MM.1S (cell line): ENCODE data around the gene CD44.

ENCODE experiments used
- DNase-seq: peaks from one replicate; pipeline ENCODE4 v3.0.0-alpha.2; 2015
- H2AFZ ChIP-seq: fragments of 300-600 bp; sonication (generic); 2 replicates; pipeline ENCODE4 v1.6.0; 2016; ENCODE audit warnings: antibody characterized with exemption, low read length
- H3F3A ChIP-seq: fragments of 300-600 bp; sonication (generic); 2 replicates; pipeline ENCODE4 v1.6.1; 2016; ENCODE audit warnings: mild to moderate bottlenecking, antibody characterized with exemption, low read length, moderate library complexity, mixed read lengths; ENCODE audit not compliant: insufficient read depth
- H3K27ac ChIP-seq: fragments of 300-600 bp; sonication (generic); 2 replicates; pipeline ENCODE4 v1.5.1; 2016; ENCODE audit warnings: mild to moderate bottlenecking, low read length
- H3K27me3 ChIP-seq: fragments of 300-600 bp; sonication (generic); replicated peaks from 2 replicates; pipeline ENCODE4 v1.6.0; 2016; ENCODE audit warnings: low read length; ENCODE audit not compliant: insufficient read depth
- H3K36me3 ChIP-seq: fragments of 300-600 bp; sonication (generic); replicated peaks from 2 replicates; pipeline ENCODE4 v1.6.1; 2016; ENCODE audit warnings: mild to moderate bottlenecking, low read length, mixed read lengths; ENCODE audit not compliant: insufficient read depth
- H3K4me1 ChIP-seq: fragments of 300-600 bp; sonication (generic); 2 replicates; pipeline ENCODE4 v1.6.1; 2016; ENCODE audit warnings: low read length, mixed read lengths
- H3K4me2 ChIP-seq: fragments of 300-600 bp; sonication (generic); 2 replicates; pipeline ENCODE4 v1.6.0; 2016; ENCODE audit warnings: low read depth, low read length
- H3K4me3 ChIP-seq: fragments of 300-600 bp; sonication (generic); 2 replicates; pipeline ENCODE4 v1.5.1; 2016; ENCODE audit warnings: low read length, mixed read lengths
- H3K79me2 ChIP-seq: fragments of 300-600 bp; sonication (generic); 2 replicates; pipeline ENCODE4 v1.6.1; 2016; ENCODE audit warnings: mixed run types, low read length, mixed read lengths
- H3K9ac ChIP-seq: fragments of 300-600 bp; sonication (generic); 2 replicates; pipeline ENCODE4 v1.6.1; 2016; ENCODE audit warnings: low read length, mixed read lengths
- H3K9me2 ChIP-seq: fragments of 300-600 bp; sonication (generic); replicated peaks from 2 replicates; pipeline ENCODE4 v1.6.1; 2016; ENCODE audit warnings: mild to moderate bottlenecking, low read length, mixed read lengths; ENCODE audit not compliant: insufficient read depth
- H3K9me3 ChIP-seq: fragments of 300-600 bp; sonication (generic); replicated peaks from 2 replicates; pipeline ENCODE4 v1.6.1; 2016; ENCODE audit warnings: mild to moderate bottlenecking, low read length, mixed read lengths; ENCODE audit not compliant: insufficient read depth
- H4K20me1 ChIP-seq: fragments of 300-600 bp; sonication (generic); 2 replicates; pipeline ENCODE4 v1.6.1; 2016; ENCODE audit warnings: mild to moderate bottlenecking, low read length, moderate library complexity, mixed read lengths; ENCODE audit not compliant: insufficient read depth
- CTCF ChIP-seq: fragments of 300-600 bp; sonication (generic); IDR thresholded peaks from 2 replicates; pipeline ENCODE4 v1.5.1; 2016; ENCODE audit warnings: antibody characterized with exemption, low read length, mixed read lengths
- EZH2 ChIP-seq: fragments of 300-600 bp; sonication (generic); optimal IDR thresholded peaks from 2 replicates; pipeline ENCODE3; 2017; ENCODE audit warnings: low read depth, mild to moderate bottlenecking, antibody characterized with exemption, low read length, mixed read lengths
- EZH2phosphoT487 ChIP-seq: fragments of 300-600 bp; sonication (generic); IDR thresholded peaks from 2 replicates; pipeline ENCODE4 v1.6.1; 2018; ENCODE audit warnings: antibody characterized with exemption, low read length

CD44 gene

GRCh38 chr11:35157814-35158700, 19.1 kb downstream of the CD44 start:
- Histone ChIP-seq H3K9me3 (no peaks in the 10 kb centered on the region), H4K20me1 (peaks cover 8% of the 10 kb centered on the region; the same call in 1 of the 2 replicates), H3F3A (peaks cover 13% of the 10 kb centered on the region), H3K27ac (no peak overlapping the region), H3K4me2 (no peak overlapping the region), H3K4me1 (peaks cover 55% of the 10 kb centered on the region), H3K79me2 (peaks cover 100% of the 10 kb centered on the region), H3K36me3 (peaks cover 12% of the 10 kb centered on the region; the same call in 1 of the 2 replicates), H3K27me3 (no peaks in the 10 kb centered on the region), H3K4me3 (no peak overlapping the region), H3K9ac (no peak overlapping the region), H2AFZ (no peak overlapping the region), H3K9me2 (no peaks in the 10 kb centered on the region)
- TF ChIP-seq CTCF (no peak), EZH2phosphoT487 (no peak), EZH2 (no peak)
- no peak for DNase-seq

DNA sequence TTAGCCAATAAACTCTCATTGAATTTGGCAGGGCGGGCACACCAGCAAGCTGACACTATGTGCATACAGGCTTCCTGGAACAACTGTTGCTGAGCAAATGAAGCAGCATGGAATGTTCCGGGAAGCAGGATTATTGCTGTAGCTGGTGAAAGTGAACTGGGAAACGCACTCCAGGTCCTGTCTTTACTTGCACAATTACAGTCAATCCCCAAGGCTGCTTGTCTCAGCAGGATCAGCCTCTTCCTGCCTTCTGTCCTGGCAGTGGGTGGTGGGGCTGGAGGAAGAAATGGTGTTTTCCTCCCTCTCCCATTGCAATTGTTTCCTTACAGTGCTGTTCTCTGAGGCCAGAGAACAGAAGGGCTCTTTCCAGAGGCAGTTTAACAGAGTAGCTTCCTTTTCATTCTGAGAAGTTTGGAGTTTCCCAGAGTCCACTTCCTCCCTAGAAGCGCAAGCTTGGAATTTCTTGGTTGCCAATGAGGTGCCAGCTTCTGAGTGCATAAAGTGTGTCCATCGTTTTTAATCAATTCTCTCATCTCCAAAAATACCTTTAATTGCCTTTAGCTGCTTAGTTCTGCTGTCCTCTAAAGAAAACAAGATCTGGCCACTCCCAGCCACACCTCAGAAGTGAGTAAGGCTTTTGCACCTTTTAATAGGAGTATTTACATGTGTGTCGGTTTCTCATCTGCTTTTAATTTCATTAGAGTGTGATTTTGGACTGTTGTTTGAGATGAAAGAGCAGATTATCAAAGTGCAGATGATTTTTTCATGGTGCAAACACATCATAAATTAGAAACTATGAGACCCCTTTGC, 19.9 kb downstream of the CD44 start:
- Histone ChIP-seq H3K36me3 (peaks cover 12% of the 10 kb centered on the region; the same call in 1 of the 2 replicates), H3K9me3 (no peaks in the 10 kb centered on the region), H2AFZ (no peak overlapping the region), H3K9me2 (no peaks in the 10 kb centered on the region), H4K20me1 (peaks cover 8% of the 10 kb centered on the region; the same call in 1 of the 2 replicates), H3K79me2 (peaks cover 100% of the 10 kb centered on the region), H3K4me3 (no peak overlapping the region), H3F3A (peaks cover 22% of the 10 kb centered on the region), H3K4me1 (peaks cover 63% of the 10 kb centered on the region), H3K27ac (no peak overlapping the region), H3K4me2 (no peak overlapping the region), H3K9ac (no peak overlapping the region), H3K27me3 (no peaks in the 10 kb centered on the region)
- no peak for DNase-seq
- TF ChIP-seq CTCF (no peak), EZH2phosphoT487 (no peak), EZH2 (no peak)

DNA sequence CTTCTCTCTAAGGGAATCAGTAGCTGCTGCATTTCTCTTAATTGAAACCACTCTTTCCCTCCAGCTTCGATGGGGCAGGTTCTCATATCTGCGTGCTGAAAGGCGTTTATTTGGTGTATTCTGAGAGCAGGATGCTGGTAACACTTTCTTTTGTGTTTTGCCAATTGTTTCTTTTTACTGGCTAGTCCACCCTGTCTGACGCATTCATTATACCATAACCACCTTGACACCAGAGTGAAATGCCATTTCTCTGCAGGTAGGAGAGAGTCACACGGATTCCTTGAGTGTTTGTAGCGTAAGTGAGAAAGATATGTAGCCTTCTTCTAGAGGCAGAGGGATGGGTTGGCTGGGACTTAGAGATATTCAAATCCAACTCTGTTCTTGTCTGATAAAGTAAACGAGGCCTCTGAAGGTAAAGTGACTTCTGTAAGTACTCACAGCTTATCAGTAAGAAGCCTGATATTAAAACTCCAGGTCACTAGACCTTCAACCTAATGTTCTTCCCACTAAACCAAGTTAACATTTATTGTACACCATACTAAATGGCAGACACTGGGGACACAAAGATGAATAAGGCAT, 21.4 kb downstream of the CD44 start:
- Histone ChIP-seq H3K27me3 (no peaks in the 10 kb centered on the region), H3F3A (peaks cover 36% of the 10 kb centered on the region), H3K9me3 (no peaks in the 10 kb centered on the region), H3K27ac (no peak overlapping the region), H3K4me3 (no peak overlapping the region), H3K36me3 (peaks cover 12% of the 10 kb centered on the region; the same call in 1 of the 2 replicates), H3K9me2 (no peaks in the 10 kb centered on the region), H2AFZ (no peak overlapping the region), H3K4me2 (no peak overlapping the region), H3K9ac (no peak overlapping the region), H4K20me1 (0 out of 2 replicates have a peak, but pooled peaks cover 8% of the 10 kb centered on the region), H3K79me2 (peaks cover 100% of the 10 kb centered on the region), H3K4me1 (peaks cover 72% of the 10 kb centered on the region)
- TF ChIP-seq EZH2 (no peak), CTCF (no peak), EZH2phosphoT487 (no peak)
- DNase-seq = no peak
